Activated CD8-positive, alpha-beta T cell treated with anti-CD3 and anti-CD28 coated beads for 36 hours (primary cell): ENCODE measurements around the gene TRIAP1. TPM values are rescaled to one million over a fixed set of nuclear protein-coding genes. Genes with fewer than 3 reads are reported as not detected.

ENCODE experiments used
- ATAC-seq: fragments of 200-7000 bp; cut with Tn5 transposase; one replicate; pipeline ENCODE4 v1.10.0; 2021; ENCODE audit warnings: mild to moderate bottlenecking, moderate library complexity
- CTCF ChIA-PET: fragments of 350-600 bp; sonication (Branson Sonifier 250); formaldehyde crosslinking; loops from one replicate; lab custom pipeline; 2021; ENCODE audit warnings: antibody characterized with exemption; lab: Charles Lee
- POLR2A ChIA-PET: fragments of 350-600 bp; sonication (Branson Sonifier 250); formaldehyde crosslinking; loops from one replicate; lab custom pipeline; 2021; ENCODE audit warnings: antibody characterized with exemption; lab: Charles Lee
- DNase-seq: peaks from one replicate; pipeline ENCODE4 v3.0.0-alpha.2; 2020
- H3K27ac Mint-ChIP-seq: one replicate; pipeline ENCODE4 v1.8.0; 2021; ENCODE audit warnings: mild to moderate bottlenecking, mixed read lengths
- H3K27me3 Mint-ChIP-seq: one replicate; pipeline ENCODE4 v1.8.0; 2021; ENCODE audit warnings: mixed read lengths
- H3K36me3 Mint-ChIP-seq: one replicate; pipeline ENCODE4 v1.8.0; 2021; ENCODE audit warnings: low read depth, mixed read lengths
- H3K4me1 Mint-ChIP-seq: one replicate; pipeline ENCODE4 v1.8.0; 2021; ENCODE audit warnings: low read depth, mixed read lengths
- H3K4me3 Mint-ChIP-seq: one replicate; pipeline ENCODE4 v1.8.0; 2021; ENCODE audit warnings: mild to moderate bottlenecking, moderate library complexity, mixed read lengths
- H3K9me3 Mint-ChIP-seq: one replicate; pipeline ENCODE4 v1.8.0; 2021; ENCODE audit warnings: mixed read lengths
- intact Hi-C: fragments of 100-400 bp; cut with micrococcal nuclease; formaldehyde crosslinking; loops from one replicate; pipeline ENCODE4 v1.10.0; 2022
- total RNA-seq, 2 experiments: library from RNA; stranded (reverse); gene quantifications; one replicate each; pipeline ENCODE4 v1.2.3, GENCODE V29; 2021
- TF ChIP-seq, protein P1 (sequence below): fragments of 200-600 bp; IDR thresholded peaks from one replicate; pipeline ENCODE4 v1.8.0; 2022; ENCODE audit warnings: antibody characterized with exemption, mild to moderate bottlenecking

The TRIAP1 gene
- total RNA-seq, 2 experiments from 2014 or later = 43.1 to 45.1 TPM

DNA sequence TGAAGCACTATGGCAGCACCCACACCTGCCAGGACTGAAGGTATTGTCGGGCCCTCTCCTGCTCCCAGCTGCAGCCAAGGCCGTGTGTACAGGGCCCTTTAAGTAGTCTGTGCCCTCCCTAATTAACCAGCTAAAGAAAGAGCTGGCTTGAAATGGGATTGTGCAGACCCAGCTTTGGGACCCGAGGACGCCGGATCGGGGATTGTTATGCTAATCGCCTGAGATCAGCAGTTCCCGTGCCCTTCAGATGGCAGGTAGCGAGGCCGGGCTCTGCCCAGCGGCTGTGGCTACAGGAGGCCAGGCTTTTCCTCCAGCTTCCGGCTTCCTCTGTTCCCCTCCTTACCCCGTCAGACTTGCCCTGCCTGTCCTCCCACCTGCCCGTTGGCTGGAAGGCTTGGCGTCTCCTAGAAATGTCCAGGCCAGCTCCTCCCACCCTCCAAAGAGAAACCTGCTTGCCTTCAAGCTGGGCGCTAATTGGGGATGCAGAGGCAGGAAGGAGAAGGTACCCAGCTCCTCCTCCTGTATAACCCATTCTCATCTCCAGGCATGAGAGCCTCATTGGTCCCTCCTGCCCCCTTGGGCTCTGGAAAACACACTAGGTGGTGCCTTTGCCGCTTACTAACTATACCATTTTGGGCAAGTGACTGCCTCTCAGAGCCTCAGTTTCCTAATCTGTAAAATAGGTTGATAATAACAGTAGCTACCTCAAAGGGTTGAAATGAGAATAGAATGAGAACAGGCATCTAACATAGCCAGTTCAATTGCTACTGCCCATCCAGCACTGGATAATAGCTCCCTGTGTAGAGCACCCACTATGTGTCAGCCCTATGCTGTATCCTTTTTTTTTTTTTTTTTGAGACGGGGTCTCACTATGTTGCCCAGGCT lies 51.5 kb downstream of the TRIAP1 start:
- no peak for DNase-seq
- H3K27ac Mint-ChIP-seq = no peak overlapping the region
- H3K27me3 Mint-ChIP-seq = peaks cover 22% of the 10 kb centered on the region
- H3K4me1 Mint-ChIP-seq = peaks cover 3% of the 10 kb centered on the region
- no peak overlapping the region for H3K4me3 Mint-ChIP-seq
- no peaks in the 10 kb centered on the region for H3K9me3 Mint-ChIP-seq
- ChIA-PET CTCF (interaction anchor here (0.7 to 1.9 kb wide), 3 partner anchors 13 to 38 kb away, joined by 3 to 5 read pairs (median 4); no protein-coding TSS in a partner anchor), POLR2A (no interaction called here)
- no peaks in the 10 kb centered on the region for H3K36me3 Mint-ChIP-seq
- TF ChIP-seq, protein P1, sequence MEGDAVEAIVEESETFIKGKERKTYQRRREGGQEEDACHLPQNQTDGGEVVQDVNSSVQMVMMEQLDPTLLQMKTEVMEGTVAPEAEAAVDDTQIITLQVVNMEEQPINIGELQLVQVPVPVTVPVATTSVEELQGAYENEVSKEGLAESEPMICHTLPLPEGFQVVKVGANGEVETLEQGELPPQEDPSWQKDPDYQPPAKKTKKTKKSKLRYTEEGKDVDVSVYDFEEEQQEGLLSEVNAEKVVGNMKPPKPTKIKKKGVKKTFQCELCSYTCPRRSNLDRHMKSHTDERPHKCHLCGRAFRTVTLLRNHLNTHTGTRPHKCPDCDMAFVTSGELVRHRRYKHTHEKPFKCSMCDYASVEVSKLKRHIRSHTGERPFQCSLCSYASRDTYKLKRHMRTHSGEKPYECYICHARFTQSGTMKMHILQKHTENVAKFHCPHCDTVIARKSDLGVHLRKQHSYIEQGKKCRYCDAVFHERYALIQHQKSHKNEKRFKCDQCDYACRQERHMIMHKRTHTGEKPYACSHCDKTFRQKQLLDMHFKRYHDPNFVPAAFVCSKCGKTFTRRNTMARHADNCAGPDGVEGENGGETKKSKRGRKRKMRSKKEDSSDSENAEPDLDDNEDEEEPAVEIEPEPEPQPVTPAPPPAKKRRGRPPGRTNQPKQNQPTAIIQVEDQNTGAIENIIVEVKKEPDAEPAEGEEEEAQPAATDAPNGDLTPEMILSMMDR = no peak
- intact Hi-C loops = no loop called here
- no peak for ATAC-seq

Other genes with a start within 250 kb of the TRIAP1 start
- 1,000 to 10,000 TPM; 4,421 to 4,585 TPM for gene RPLP0, start 245.3 kb downstream of the TRIAP1 start, total RNA-seq
- gene PXN, start 180.7 kb downstream of the TRIAP1 start, total RNA-seq = 10 to 100 TPM; 40.2 to 45.3 TPM
- 1,000 to 10,000 TPM in 1 of 2 experiments, 100 to 1,000 TPM in 1; 923 to 1,303 TPM for gene RNU4-2, start 154.5 kb downstream of the TRIAP1 start, total RNA-seq
- 1,000 to 10,000 TPM in 1 of 2 experiments, 100 to 1,000 TPM in 1; 692 to 1,025 TPM for gene RNU4-1, start 153.1 kb downstream of the TRIAP1 start, total RNA-seq
- gene SIRT4, start 144.1 kb downstream of the TRIAP1 start, total RNA-seq = 1 to 10 TPM; 2.7 to 3.3 TPM
- under 1 TPM in 1 of 2 experiments, not detected in 1; 0.99 TPM for gene PLA2G1B, start 118.6 kb downstream of the TRIAP1 start, total RNA-seq
- under 1 TPM; 0.78 to 0.90 TPM for gene MSI1, start 77.2 kb downstream of the TRIAP1 start, total RNA-seq
- gene COX6A1, start 8.3 kb downstream of the TRIAP1 start, total RNA-seq = 100 to 1,000 TPM; 396 to 406 TPM
- gene GATC, start 60 bp upstream of the TRIAP1 start, total RNA-seq = 10 to 100 TPM; 32.2 to 39.3 TPM
- gene SRSF9, start 23.4 kb upstream of the TRIAP1 start, total RNA-seq = 100 to 1,000 TPM; 225 to 236 TPM
- 100 to 1,000 TPM; 126 to 137 TPM for gene DYNLL1, start 49.7 kb upstream of the TRIAP1 start, total RNA-seq
- gene COQ5, start 82.8 kb upstream of the TRIAP1 start, total RNA-seq = 10 to 100 TPM; 34.4 to 35.5 TPM
- 100 to 1,000 TPM; 155 to 159 TPM for gene RNF10, start 88.0 kb upstream of the TRIAP1 start, total RNA-seq
- 10 to 100 TPM; 44.3 to 51.1 TPM for gene POP5, start 135.0 kb upstream of the TRIAP1 start, total RNA-seq
- 1 to 10 TPM in 1 of 2 experiments, under 1 TPM in 1; 0.50 to 1.1 TPM for gene CABP1, start 194.2 kb upstream of the TRIAP1 start, total RNA-seq
- 10 to 100 TPM; 79.2 to 79.4 TPM for gene MLEC, start 240.8 kb upstream of the TRIAP1 start, total RNA-seq